HL-60/S4 (cell line): Measurements from ENCODE around the gene KCNH3.
"Not testable (repeated sequence)": the region's sequence is repeated elsewhere in the genome, so short reads cannot be mapped to it uniquely, and the experiment has no call there.

Source experiments
- in situ Hi-C: fragments of 300-500 bp; cut with MboI; formaldehyde crosslinking; loops from 2 replicates; pipeline ENCODE4 v1.14.3; 2022; ENCODE audit warnings: low sequenced_read_pairs

The KCNH3 gene

GRCh38 chr12:49524660-49525324 is 14.0 kb upstream of the KCNH3 start:
- in situ Hi-C loops = loop anchor here (10.0 kb wide), 1 partner anchor 240 kb away; no protein-coding TSS in a partner anchor

GRCh38 chr12:49525942-49526341 is 12.9 kb upstream of the KCNH3 start:
- in situ Hi-C loops = loop anchor here (10.0 kb wide), 1 partner anchor 241 kb away; no protein-coding TSS in a partner anchor

- in situ Hi-C loops = loop anchor here (10.0 kb wide), 1 partner anchor 243 kb away; no protein-coding TSS in a partner anchor
These were observed 11.3 kb upstream of the KCNH3 start for GRCh38 chr12:49527361-49528130.

GRCh38 chr12:49529414-49529813 is 9.4 kb upstream of the KCNH3 start:
- in situ Hi-C loops = loop anchor here (10.0 kb wide), 1 partner anchor 245 kb away; no protein-coding TSS in a partner anchor

GRCh38 chr12:49531745-49532144 is 7.1 kb upstream of the KCNH3 start:
- in situ Hi-C loops = no loop called here

- in situ Hi-C loops = no loop called here
These were observed 5.5 kb upstream of the KCNH3 start for GRCh38 chr12:49533331-49533730.

- in situ Hi-C loops = not testable (repeated sequence)
These were observed 4.7 kb upstream of the KCNH3 start for GRCh38 chr12:49534122-49534521.

GRCh38 chr12:49534731-49535278 is 4.0 kb upstream of the KCNH3 start:
- in situ Hi-C loops = no loop called here

- in situ Hi-C loops = no loop called here
These were observed 2.8 kb upstream of the KCNH3 start for GRCh38 chr12:49535921-49536525.

- in situ Hi-C loops = no loop called here
These were observed 2.2 kb upstream of the KCNH3 start for GRCh38 chr12:49536526-49537071.

GRCh38 chr12:49537231-49537751 is 1.5 kb upstream of the KCNH3 start:
- in situ Hi-C loops = no loop called here

- in situ Hi-C loops = no loop called here
These were observed 899 bp upstream of the KCNH3 start for GRCh38 chr12:49537752-49538509.

GRCh38 chr12:49539406-49540228 is 787 bp downstream of the KCNH3 start:
- in situ Hi-C loops = no loop called here

GRCh38 chr12:49540229-49541139 is 1.7 kb downstream of the KCNH3 start:
- in situ Hi-C loops = no loop called here

GRCh38 chr12:49541140-49541861 is 2.5 kb downstream of the KCNH3 start:
- in situ Hi-C loops = no loop called here

- in situ Hi-C loops = no loop called here
These were observed 3.2 kb downstream of the KCNH3 start for GRCh38 chr12:49541911-49542505.

- in situ Hi-C loops = no loop called here
These were observed 3.8 kb downstream of the KCNH3 start for GRCh38 chr12:49542592-49543160.
